SJSA1 (cell line): ENCODE measurements around the gene GRIN2C. TPM values are rescaled to one million over a fixed set of nuclear protein-coding genes. Genes with fewer than 3 reads are reported as not detected.
"Not testable (repeated sequence)": the region's sequence is repeated elsewhere in the genome, so short reads cannot be mapped to it uniquely, and the experiment has no call there.

Experiments
- DNase-seq, 2 experiments: peaks; one replicate each; pipeline ENCODE4 v3.0.0-alpha.2; 2015 to 2020; ENCODE audit warnings: low spot score in 2 of 2, low read depth in 1 of 2
- H3K27ac ChIP-seq: fragments of 250-450 bp; sonication (Bioruptor Pico); 2 replicates; pipeline ENCODE4 v1.5.1; 2020; ENCODE audit warnings: mild to moderate bottlenecking, moderate library complexity
- H3K27me3 ChIP-seq: fragments of 250-450 bp; sonication (Bioruptor Pico); replicated peaks from 2 replicates; pipeline ENCODE4 v1.5.1; 2020; ENCODE audit warnings: mild to moderate bottlenecking, moderate library complexity
- H3K36me3 ChIP-seq: fragments of 250-450 bp; sonication (Bioruptor Pico); 2 replicates; pipeline ENCODE4 v1.5.1; 2020; ENCODE audit warnings: mild to moderate bottlenecking
- H3K4me1 ChIP-seq: fragments of 250-450 bp; sonication (Bioruptor Pico); replicated peaks from 2 replicates; pipeline ENCODE4 v1.6.1; 2021; ENCODE audit warnings: mild to moderate bottlenecking
- H3K4me3 ChIP-seq: fragments of 250-450 bp; sonication (Bioruptor Pico); 2 replicates; pipeline ENCODE4 v1.5.1; 2020; ENCODE audit warnings: mild to moderate bottlenecking
- H3K9me3 ChIP-seq: fragments of 250-450 bp; sonication (Bioruptor Pico); replicated peaks from 2 replicates; pipeline ENCODE4 v1.5.1; 2020; ENCODE audit warnings: mild to moderate bottlenecking
- total RNA-seq: library from RNA; depleted of rRNA; stranded (reverse); fragments of >200 nt; shearing (Covaris generic); gene quantifications from 2 replicates; pipeline ENCODE4 v1.2.3, GENCODE V29; 2014

The GRIN2C gene
- total RNA-seq, 1 experiment from 2014 or later: not detected

- no peaks in the 10 kb centered on the region for H3K36me3 ChIP-seq
- no peak overlapping the region for H3K4me3 ChIP-seq
- H3K27ac ChIP-seq: no peak overlapping the region
- H3K4me1 ChIP-seq: peaks cover 16% of the 10 kb centered on the region
- no peak for DNase-seq
- H3K9me3 ChIP-seq: no peaks in the 10 kb centered on the region
- H3K27me3 ChIP-seq: peaks cover 13% of the 10 kb centered on the region
These were observed 15.7 kb upstream of the GRIN2C start for GRCh38 chr17:74875155-74875976.

- H3K4me1 ChIP-seq: peaks cover 16% of the 10 kb centered on the region
- no peak overlapping the region for H3K4me3 ChIP-seq
- no peaks in the 10 kb centered on the region for H3K36me3 ChIP-seq
- no peak overlapping the region for H3K27ac ChIP-seq
- no peak for DNase-seq
- H3K27me3 ChIP-seq: peaks cover 5% of the 10 kb centered on the region
- no peaks in the 10 kb centered on the region for H3K9me3 ChIP-seq
These were observed 14.9 kb upstream of the GRIN2C start for GRCh38 chr17:74874615-74875037.

- peak overlapping the region; percentile 85 for H3K27ac ChIP-seq
- no peaks in the 10 kb centered on the region for H3K36me3 ChIP-seq
- peaks cover 16% of the 10 kb centered on the region for H3K4me1 ChIP-seq
- peak overlapping the region; percentile 49 for H3K4me3 ChIP-seq
- H3K27me3 ChIP-seq: no peaks in the 10 kb centered on the region
- no peaks in the 10 kb centered on the region for H3K9me3 ChIP-seq
- no peak for DNase-seq
These were observed 14.4 kb upstream of the GRIN2C start for GRCh38 chr17:74873874-74874614.

GRCh38 chr17:74873037-74873873, 13.6 kb upstream of the GRIN2C start:
- H3K36me3 ChIP-seq: no peaks in the 10 kb centered on the region
- peak overlapping the region; percentile 85 for H3K27ac ChIP-seq
- peaks cover 16% of the 10 kb centered on the region for H3K4me1 ChIP-seq
- no peaks in the 10 kb centered on the region for H3K9me3 ChIP-seq
- H3K27me3 ChIP-seq: no peaks in the 10 kb centered on the region
- DNase-seq: peak; percentile 100
- peak overlapping the region; percentile 49 for H3K4me3 ChIP-seq

- Histone ChIP-seq H3K27me3 (no peaks in the 10 kb centered on the region), H3K36me3 (no peaks in the 10 kb centered on the region), H3K27ac (peak within 1 kb of the TSS; percentile 85), H3K4me1 (peaks cover 16% of the 10 kb centered on the region), H3K9me3 (no peaks in the 10 kb centered on the region), H3K4me3 (peak within 1 kb of the TSS; percentile 49)
- peak in 1 of 2 experiments; percentile 70 for DNase-seq
These were observed 12.8 kb upstream of the GRIN2C start, which contains the start of gene FDXR for GRCh38 chr17:74872313-74873036. Gene FDXR (minus strand): TSS chr17:74872994. CDS start chr17:74872944, 50 bp downstream.

- no peak overlapping the region for H3K4me3 ChIP-seq
- no peaks in the 10 kb centered on the region for H3K9me3 ChIP-seq
- H3K27ac ChIP-seq: no peak overlapping the region
- DNase-seq: no peak
- no peaks in the 10 kb centered on the region for H3K36me3 ChIP-seq
- H3K27me3 ChIP-seq: no peaks in the 10 kb centered on the region
- H3K4me1 ChIP-seq: peaks cover 16% of the 10 kb centered on the region
These were observed 11.8 kb upstream of the GRIN2C start for GRCh38 chr17:74871356-74872076.

- DNase-seq: no peak
These were observed 10.8 kb upstream of the GRIN2C start for GRCh38 chr17:74870512-74870911.

GRCh38 chr17:74870028-74870427, 10.3 kb upstream of the GRIN2C start:
- not testable (repeated sequence) for H3K36me3 ChIP-seq, H3K9me3 ChIP-seq, H3K27ac ChIP-seq, H3K4me3 ChIP-seq, H3K27me3 ChIP-seq, DNase-seq
- H3K4me1 ChIP-seq: peaks cover 16% of the 10 kb centered on the region

More at GRCh38 chr17:74870512-74870911, 10.8 kb upstream of the GRIN2C start:
- Histone ChIP-seq H3K9me3 (no peaks in the 10 kb centered on the region), H3K27me3 (no peaks in the 10 kb centered on the region), H3K36me3 (no peaks in the 10 kb centered on the region), H3K4me1 (peaks cover 16% of the 10 kb centered on the region), H3K27ac (no peak overlapping the region), H3K4me3 (no peak overlapping the region)

- Histone ChIP-seq H3K27ac (no peak overlapping the region), H3K4me1 (peaks cover 13% of the 10 kb centered on the region), H3K27me3 (no peaks in the 10 kb centered on the region), H3K9me3 (no peaks in the 10 kb centered on the region), H3K4me3 (no peak overlapping the region), H3K36me3 (no peaks in the 10 kb centered on the region; the same call in 1 of the 2 replicates)
- no peak for DNase-seq
These were observed 9.2 kb upstream of the GRIN2C start for GRCh38 chr17:74868908-74869255.

GRCh38 chr17:74868251-74868907, 8.7 kb upstream of the GRIN2C start:
- Histone ChIP-seq H3K9me3 (no peaks in the 10 kb centered on the region), H3K4me1 (peaks cover 10% of the 10 kb centered on the region), H3K36me3 (no peaks in the 10 kb centered on the region; the same call in 1 of the 2 replicates), H3K27me3 (no peaks in the 10 kb centered on the region), H3K4me3 (no peak overlapping the region), H3K27ac (no peak overlapping the region)
- DNase-seq: no peak

GRCh38 chr17:74866198-74866835, 6.6 kb upstream of the GRIN2C start:
- peaks cover 11% of the 10 kb centered on the region for H3K27me3 ChIP-seq
- no peak overlapping the region for H3K27ac ChIP-seq
- H3K36me3 ChIP-seq: no peaks in the 10 kb centered on the region; the same call in 1 of the 2 replicates
- H3K4me1 ChIP-seq: no peaks in the 10 kb centered on the region
- H3K4me3 ChIP-seq: no peak overlapping the region
- H3K9me3 ChIP-seq: no peaks in the 10 kb centered on the region
- no peak for DNase-seq
